HEK293T (cell line): ENCODE results near the gene TSACC.

Experiments used
- CTCF ChIA-PET: fragments of 350-600 bp; formaldehyde crosslinking; extraction: SDS; loops from one replicate; lab custom pipeline; 2021; ENCODE audit warnings: antibody characterized with exemption, inconsistent platforms; lab: Yijun Ruan, JAX
- POLR2A ChIA-PET: fragments of 350-600 bp; formaldehyde crosslinking; extraction: SDS; loops from one replicate; lab custom pipeline; 2020; ENCODE audit warnings: antibody characterized with exemption, inconsistent platforms; lab: Yijun Ruan, JAX
- DNase-seq: peaks from one replicate; pipeline ENCODE4 v3.0.0; 2012; ENCODE audit warnings: mixed read lengths; ENCODE audit errors: extremely low spot score
- ARNT ChIP-seq: fragments of 450-650 bp; IDR thresholded peaks from 2 replicates; pipeline ENCODE4 v1.6.1; 2017; ENCODE audit warnings: mild to moderate bottlenecking
- BHLHE40 ChIP-seq: fragments of 450-650 bp; IDR thresholded peaks from 2 replicates; pipeline ENCODE4 v1.6.1; 2016; ENCODE audit warnings: mild to moderate bottlenecking, moderate library complexity, borderline replicate concordance
- CTBP1 ChIP-seq: fragments of 450-650 bp; IDR thresholded peaks from 2 replicates; pipeline ENCODE4 v1.6.1; 2016; ENCODE audit warnings: borderline replicate concordance
- ELF4 ChIP-seq: fragments of 450-650 bp; IDR thresholded peaks from 2 replicates; pipeline ENCODE4 v1.6.1; 2017; ENCODE audit warnings: antibody characterized with exemption
- FOXA1 ChIP-seq: fragments of 450-650 bp; IDR thresholded peaks from 2 replicates; pipeline ENCODE4 v1.6.1; 2016; ENCODE audit warnings: mild to moderate bottlenecking
- FOXK2 ChIP-seq: fragments of 450-650 bp; IDR thresholded peaks from 2 replicates; pipeline ENCODE4 v1.6.1; 2016; ENCODE audit warnings: mild to moderate bottlenecking
- FOXM1 ChIP-seq: fragments of 450-650 bp; IDR thresholded peaks from 2 replicates; pipeline ENCODE4 v1.6.1; 2017; ENCODE audit warnings: mild to moderate bottlenecking, borderline replicate concordance
- HDGF ChIP-seq: fragments of 450-650 bp; IDR thresholded peaks from 2 replicates; pipeline ENCODE4 v1.6.1; 2017; ENCODE audit warnings: antibody characterized with exemption, borderline replicate concordance
- L3MBTL2 ChIP-seq: fragments of 450-650 bp; conservative IDR thresholded peaks from 2 replicates; pipeline ENCODE4 v1.6.1; 2016; ENCODE audit warnings: mild to moderate bottlenecking
- LEF1 ChIP-seq: fragments of 450-650 bp; IDR thresholded peaks from 2 replicates; pipeline ENCODE4 v1.6.1; 2017; ENCODE audit warnings: mild to moderate bottlenecking, borderline replicate concordance
- NFRKB ChIP-seq: fragments of 450-650 bp; IDR thresholded peaks from 2 replicates; pipeline ENCODE4 v1.6.1; 2016; ENCODE audit warnings: mild to moderate bottlenecking, moderate library complexity
- SP1 ChIP-seq: fragments of 450-650 bp; IDR thresholded peaks from 2 replicates; pipeline ENCODE4 v1.6.1; 2017
- SUZ12 ChIP-seq: fragments of 450-650 bp; IDR thresholded peaks from 2 replicates; pipeline ENCODE4 v1.6.1; 2016; ENCODE audit warnings: mild to moderate bottlenecking
- TARDBP ChIP-seq: fragments of 450-650 bp; IDR thresholded peaks from 2 replicates; pipeline ENCODE4 v1.6.1; 2016
- ZNF384 ChIP-seq: fragments of 450-650 bp; IDR thresholded peaks from 2 replicates; pipeline ENCODE4 v1.6.1; 2016
- TF ChIP-seq, protein P1 (sequence below): fragments of 450-650 bp; IDR thresholded peaks from 2 replicates; pipeline ENCODE4 v1.6.1; 2016

TSACC gene

DNA sequence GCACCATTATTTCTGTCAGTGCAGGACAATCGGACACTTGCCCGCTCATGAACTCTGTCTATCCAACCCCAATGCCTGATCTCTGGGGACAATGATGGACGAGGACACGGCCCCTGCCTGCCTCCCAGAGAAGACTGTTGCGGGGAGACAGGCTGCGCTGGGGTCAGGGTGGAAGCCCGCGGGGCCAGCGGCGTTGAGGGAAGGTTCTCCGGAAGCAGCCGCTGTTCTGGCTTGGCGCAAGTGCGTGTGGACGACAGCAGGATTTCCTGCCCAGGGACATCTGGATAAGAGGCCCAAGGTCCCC, 49.5 kb downstream of the TSACC start:
- ChIA-PET CTCF (interaction anchor here (3.9 kb wide), 1 partner anchor 58 kb away, joined by 125 read pairs; no protein-coding TSS in a partner anchor), POLR2A (no interaction called here)
- no peak for DNase-seq
- TF ChIP-seq NFRKB (no peak), ARNT (no peak), ZNF384 (no peak), L3MBTL2 (no peak), SP1 (no peak)

DNA sequence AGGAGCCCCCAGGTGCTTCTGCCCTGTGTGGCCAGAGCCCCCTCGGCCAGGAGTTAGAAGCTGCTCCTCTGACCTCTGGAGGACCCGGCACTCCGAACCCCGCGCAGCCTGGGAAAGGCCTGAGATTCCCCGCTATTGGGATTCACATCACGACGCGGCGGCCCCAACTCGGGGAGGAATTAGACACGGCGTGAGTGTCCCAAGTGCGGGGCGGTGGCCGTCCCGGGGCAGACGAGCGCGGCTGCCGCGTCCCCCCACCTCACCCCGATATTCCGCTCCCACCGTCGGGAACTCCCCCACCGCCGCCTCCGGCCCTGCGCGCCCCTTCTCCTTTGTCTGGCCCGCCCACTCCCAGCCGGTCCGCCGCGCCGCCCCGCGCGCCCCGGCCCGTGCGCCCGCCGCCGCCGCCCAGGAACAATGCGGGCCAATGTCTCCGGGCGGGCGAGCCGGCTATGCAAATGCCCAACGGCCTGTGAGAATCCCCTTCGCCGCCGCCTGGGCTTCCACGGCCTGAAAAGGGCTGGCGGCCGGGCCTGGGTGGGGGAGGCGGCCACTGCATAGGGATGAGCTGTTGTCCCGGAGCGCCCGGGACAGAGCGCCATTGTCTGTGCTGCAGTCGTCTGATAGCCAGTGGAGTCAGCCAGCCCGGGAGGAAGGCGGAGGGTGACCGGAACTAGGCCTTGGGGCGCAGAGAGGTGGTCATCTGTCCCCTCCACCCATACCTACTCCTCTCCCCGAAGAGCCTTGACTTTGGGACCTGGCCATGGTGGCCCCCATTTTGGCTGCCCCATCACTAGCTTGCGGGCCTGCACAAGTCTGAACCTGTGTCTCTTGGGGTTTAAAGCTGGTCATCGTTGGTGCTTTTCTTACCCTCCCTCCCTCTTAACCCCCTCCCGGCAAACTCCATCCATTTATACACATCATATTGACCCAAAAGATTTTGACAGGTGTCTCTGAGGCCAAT, 50.1 kb downstream of the TSACC start:
- TF ChIP-seq SUZ12 (no peak), BHLHE40 (no peak), CTBP1 (no peak), L3MBTL2 (no peak), SP1 (no peak), ARNT (no peak), LEF1 (no peak), TARDBP (no peak), ELF4 (no peak), ZNF384 (no peak), HDGF (no peak), FOXM1 (no peak), FOXK2 (no peak), NFRKB (no peak), FOXA1 (no peak)
- TF ChIP-seq, protein P1, sequence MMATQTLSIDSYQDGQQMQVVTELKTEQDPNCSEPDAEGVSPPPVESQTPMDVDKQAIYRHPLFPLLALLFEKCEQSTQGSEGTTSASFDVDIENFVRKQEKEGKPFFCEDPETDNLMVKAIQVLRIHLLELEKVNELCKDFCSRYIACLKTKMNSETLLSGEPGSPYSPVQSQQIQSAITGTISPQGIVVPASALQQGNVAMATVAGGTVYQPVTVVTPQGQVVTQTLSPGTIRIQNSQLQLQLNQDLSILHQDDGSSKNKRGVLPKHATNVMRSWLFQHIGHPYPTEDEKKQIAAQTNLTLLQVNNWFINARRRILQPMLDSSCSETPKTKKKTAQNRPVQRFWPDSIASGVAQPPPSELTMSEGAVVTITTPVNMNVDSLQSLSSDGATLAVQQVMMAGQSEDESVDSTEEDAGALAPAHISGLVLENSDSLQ, result no peak
- CTCF ChIA-PET, result interaction anchor here (0.7 to 2.9 kb wide), 2 partner anchors 13 to 58 kb away, joined by 3 to 10 read pairs; no protein-coding TSS in a partner anchor
- POLR2A ChIA-PET, result no interaction called here

DNA sequence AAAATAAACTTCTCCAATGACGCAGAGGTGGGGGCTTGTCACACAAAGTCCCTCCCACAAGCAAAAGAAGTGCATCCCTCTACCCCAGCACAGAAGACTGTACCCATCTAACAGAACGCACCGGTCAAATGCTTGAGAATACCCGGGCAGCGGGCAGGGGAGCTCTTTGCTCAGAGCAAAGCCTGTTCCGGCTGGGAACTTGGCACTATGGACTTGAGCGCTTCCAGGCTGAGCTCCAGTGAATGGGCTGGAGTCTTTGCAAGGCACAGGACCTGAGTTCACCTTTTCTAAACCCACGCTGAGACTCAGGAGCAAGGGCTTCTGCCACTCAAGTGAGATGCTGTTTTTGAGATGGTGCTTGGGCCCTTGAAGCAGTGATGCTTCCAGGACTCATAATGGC, 51.0 kb downstream of the TSACC start:
- no peak for DNase-seq
- ChIA-PET POLR2A (no interaction called here), CTCF (interaction anchor here (0.7 to 2.9 kb wide), 2 partner anchors 12 to 57 kb away, joined by 3 to 10 read pairs; no protein-coding TSS in a partner anchor)
- TF ChIP-seq ARNT (no peak), TARDBP (no peak)

More for the DNA sequence above, 50.1 kb downstream of the TSACC start:
- no peak for DNase-seq

DNA sequence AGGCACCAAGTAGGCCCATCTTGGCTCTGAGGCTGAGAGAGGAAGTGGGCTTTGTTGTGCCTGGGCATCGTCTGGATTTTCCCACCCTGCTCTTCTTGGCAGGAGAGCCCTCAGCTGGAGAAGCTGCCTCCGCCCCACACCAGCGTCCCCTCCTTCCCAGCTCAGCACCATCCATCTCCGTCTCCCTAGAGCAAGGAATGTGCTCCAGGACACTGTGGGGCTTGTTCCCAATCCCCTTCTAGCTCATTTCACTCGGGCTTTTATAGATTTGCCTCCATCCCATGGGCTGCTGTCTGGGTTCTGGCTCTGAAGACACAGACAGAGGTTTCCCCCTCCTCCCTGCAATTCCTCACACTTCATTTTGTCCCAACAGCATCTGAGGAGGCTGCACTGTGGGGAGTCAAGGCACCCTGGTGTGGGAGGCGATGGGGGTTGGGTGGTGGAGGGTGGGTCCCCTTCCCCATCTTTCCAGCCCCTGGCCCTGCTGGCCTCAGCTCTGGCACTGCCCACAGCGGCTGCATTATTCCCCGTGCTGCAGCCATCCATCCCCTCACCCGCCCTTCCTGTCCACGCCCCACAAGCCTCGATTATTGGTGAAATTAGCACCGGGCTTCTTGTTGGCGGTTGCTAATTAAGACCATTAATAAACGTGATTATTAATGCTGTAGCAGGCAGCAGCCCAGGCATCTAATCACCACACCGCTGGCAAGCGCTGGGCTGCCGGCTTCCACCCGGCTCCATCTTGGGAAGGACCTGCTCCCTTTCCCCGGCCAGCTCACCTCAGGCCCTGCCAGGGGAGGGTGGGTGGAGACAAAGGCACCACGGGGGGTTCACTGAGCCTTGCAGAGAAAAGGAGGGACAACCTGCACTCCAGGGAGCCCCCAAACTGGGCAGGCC, 52.4 kb downstream of the TSACC start:
- ChIA-PET POLR2A (no interaction called here), CTCF (interaction anchor here (2.9 kb wide), 1 partner anchor 55 kb away, joined by 10 read pairs; no protein-coding TSS in a partner anchor)
- DNase-seq, result no peak
- TF ChIP-seq FOXK2 (no peak), TARDBP (no peak), BHLHE40 (no peak), NFRKB (no peak)

DNA sequence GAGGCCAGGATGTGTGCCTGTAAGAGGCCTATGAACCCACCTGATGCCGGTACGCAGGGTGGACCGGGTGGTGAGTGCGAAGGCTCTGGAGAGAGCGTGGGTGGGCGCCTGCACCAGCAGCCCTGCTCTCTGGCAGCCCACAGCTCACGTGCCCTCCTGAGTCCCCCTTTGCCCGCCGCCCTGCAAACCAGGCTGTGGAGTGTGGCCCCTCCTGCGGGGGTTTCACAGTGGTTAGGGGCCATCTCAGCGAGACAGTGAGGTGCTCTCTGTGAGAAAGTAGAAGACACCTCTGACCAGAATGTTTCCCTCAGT, 53.0 kb downstream of the TSACC start:
- TF ChIP-seq L3MBTL2 (no peak), LEF1 (no peak), BHLHE40 (no peak), ARNT (no peak), FOXK2 (no peak), TARDBP (no peak), FOXA1 (no peak), FOXM1 (no peak), HDGF (no peak), SUZ12 (no peak), CTBP1 (no peak), ZNF384 (no peak), NFRKB (no peak)
- TF ChIP-seq, protein P1, result no peak
- no peak for DNase-seq
- POLR2A ChIA-PET, result no interaction called here
- CTCF ChIA-PET, result interaction anchor here (2.9 kb wide), 1 partner anchor 55 kb away, joined by 10 read pairs; no protein-coding TSS in a partner anchor

DNA sequence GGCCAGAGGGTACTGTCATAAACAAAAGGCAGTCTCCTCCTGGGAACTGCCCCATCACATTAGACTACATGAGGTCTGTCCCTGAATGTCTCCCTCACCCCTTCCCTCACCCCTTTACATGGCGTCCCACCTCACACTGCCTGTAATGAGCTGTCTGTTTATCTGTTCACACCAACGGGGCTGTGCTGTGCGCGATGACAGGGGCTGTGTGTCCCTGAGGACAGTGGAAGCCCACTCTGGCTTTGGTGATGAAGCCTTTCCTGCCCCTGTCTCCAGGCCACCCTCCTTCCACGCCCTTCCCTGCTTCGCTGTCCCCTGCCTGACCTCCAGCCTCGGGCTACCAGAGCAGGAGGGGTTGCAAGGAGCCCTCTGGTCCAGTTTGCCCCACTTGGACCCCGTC, 53.4 kb downstream of the TSACC start:
- ChIA-PET POLR2A (no interaction called here), CTCF (interaction anchor here (0.8 to 2.9 kb wide), 2 partner anchors 54 kb away, joined by 4 to 10 read pairs; no protein-coding TSS in a partner anchor)
- DNase-seq, result no peak
- no peak for TF ChIP-seq FOXK2
- TF ChIP-seq BHLHE40, result no peak
- TF ChIP-seq CTBP1, result no peak
- TF ChIP-seq ELF4, result no peak
- no peak for TF ChIP-seq TARDBP
- TF ChIP-seq ARNT, result no peak
- TF ChIP-seq L3MBTL2, result no peak
- no peak for TF ChIP-seq SUZ12
- TF ChIP-seq NFRKB, result no peak
- TF ChIP-seq LEF1, result no peak
- no peak for TF ChIP-seq ZNF384
- TF ChIP-seq, protein P1, result no peak
- no peak for TF ChIP-seq FOXA1
- TF ChIP-seq FOXM1, result no peak
- no peak for TF ChIP-seq SP1
- TF ChIP-seq HDGF, result no peak
